NK-92 (cell line): ENCODE measurements around the gene ZNF367.
"Not testable (repeated sequence)": the region's sequence is repeated elsewhere in the genome, so short reads cannot be mapped to it uniquely, and the experiment has no call there.

Experiments
- DNase-seq: peaks from one replicate; lab custom pipeline; 2025; ENCODE audit not compliant: unreplicated experiment; lab: John Stamatoyannopoulos, UW

Gene ZNF367

GRCh38 chr9:96408409-96409280 lies 9.5 kb downstream of the ZNF367 start:
- no peak for DNase-seq

DNA sequence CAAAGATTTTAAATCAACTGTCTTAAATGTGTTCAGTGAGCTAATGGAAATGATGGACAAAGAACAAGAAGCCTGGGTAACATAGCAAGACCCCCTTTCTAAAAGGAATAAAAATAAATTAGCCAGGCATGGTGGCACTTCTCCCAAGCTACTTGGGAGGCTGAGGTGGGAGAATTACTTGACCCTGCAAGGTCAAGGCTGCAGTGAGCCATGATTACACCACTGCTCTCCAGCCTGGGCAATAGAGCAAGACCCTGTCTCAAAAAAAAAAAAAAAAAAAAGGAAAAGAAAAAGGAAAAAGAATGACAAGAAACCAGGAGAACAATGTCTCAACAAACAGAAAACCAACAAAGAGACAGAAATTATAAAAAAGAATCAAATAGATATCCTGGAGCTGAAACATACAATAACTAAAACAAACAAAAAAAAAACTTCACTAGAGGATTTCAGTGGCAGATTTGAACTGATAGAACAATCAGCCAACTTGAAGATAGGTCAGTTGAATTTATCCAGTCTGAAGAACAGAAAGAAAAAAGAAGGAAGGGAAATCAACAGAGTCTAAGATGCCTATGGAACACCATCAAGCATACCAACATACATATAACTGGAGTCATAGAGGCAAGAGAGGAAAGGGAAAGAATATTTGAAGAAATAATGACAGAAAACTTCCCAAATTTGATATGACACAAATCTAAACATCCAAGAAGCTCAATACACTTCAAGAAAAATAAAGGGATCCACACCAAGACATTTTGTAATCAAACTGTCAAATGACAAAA lies 17.8 kb downstream of the ZNF367 start:
- no peak for DNase-seq

DNA sequence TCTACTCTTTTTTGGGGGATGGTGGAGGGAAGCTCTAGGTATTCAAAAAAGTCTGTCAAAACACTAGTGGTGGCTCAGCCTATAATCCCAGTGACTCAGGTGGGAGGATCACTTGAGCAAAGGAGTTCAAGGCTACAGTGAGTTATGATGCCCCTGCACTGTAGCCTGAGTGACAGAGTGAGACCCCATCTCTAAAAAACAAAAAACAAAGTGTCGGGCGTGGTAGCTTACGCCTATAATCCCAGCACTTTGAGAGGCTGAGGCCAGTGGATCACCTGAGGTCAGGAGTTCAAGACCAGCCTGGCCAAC lies 18.9 kb downstream of the ZNF367 start:
- no peak for DNase-seq

GRCh38 chr9:96398582-96399324 lies 19.4 kb downstream of the ZNF367 start:
- no peak for DNase-seq

DNA sequence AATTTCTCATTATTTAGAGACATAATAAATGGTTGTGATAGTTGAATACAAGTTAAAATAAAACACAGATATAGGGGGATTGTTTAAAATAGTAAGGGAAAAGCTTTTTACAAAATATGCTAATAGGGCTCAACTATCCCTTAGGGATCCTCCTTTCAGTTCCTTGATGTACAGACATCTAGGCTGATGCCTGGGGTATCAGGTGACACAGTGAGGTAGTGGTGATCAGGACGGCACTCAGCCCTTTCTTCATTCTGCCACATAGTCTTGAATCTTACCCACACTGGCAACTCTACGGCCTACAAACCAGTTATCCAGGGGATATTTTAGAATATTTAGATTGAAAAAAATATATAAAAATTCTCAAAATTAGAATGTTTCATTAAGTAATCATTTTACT lies 22.2 kb downstream of the ZNF367 start:
- no peak for DNase-seq

- no peak for DNase-seq
Observed at GRCh38 chr9:96394832-96395496, 23.2 kb downstream of the ZNF367 start.

GRCh38 chr9:96392263-96392662 lies 25.9 kb downstream of the ZNF367 start:
- no peak for DNase-seq

- no peak for DNase-seq
Observed at GRCh38 chr9:96391021-96391765, 27.0 kb downstream of the ZNF367 start.

- no peak for DNase-seq
Observed at GRCh38 chr9:96388144-96388543, 30.0 kb downstream of the ZNF367 start.

DNA sequence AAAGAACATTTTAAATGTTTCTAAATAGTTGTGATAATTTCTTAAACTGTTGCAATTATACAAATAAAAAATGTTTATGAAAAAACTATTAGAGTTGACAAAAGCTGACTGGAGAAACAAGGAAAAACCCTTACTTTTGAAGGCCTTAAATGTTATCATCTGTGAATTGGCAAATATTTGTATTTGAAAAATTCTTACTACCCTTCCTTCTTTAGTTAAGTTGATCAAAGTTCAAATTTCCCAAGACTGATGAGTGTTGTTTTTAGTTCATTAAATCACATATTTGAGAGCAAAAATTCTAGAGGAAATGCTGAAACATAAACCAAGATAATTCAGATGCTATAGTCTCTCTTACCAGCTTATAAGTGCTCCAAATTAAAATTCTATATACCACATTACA lies 32.0 kb downstream of the ZNF367 start:
- no peak for DNase-seq

DNA sequence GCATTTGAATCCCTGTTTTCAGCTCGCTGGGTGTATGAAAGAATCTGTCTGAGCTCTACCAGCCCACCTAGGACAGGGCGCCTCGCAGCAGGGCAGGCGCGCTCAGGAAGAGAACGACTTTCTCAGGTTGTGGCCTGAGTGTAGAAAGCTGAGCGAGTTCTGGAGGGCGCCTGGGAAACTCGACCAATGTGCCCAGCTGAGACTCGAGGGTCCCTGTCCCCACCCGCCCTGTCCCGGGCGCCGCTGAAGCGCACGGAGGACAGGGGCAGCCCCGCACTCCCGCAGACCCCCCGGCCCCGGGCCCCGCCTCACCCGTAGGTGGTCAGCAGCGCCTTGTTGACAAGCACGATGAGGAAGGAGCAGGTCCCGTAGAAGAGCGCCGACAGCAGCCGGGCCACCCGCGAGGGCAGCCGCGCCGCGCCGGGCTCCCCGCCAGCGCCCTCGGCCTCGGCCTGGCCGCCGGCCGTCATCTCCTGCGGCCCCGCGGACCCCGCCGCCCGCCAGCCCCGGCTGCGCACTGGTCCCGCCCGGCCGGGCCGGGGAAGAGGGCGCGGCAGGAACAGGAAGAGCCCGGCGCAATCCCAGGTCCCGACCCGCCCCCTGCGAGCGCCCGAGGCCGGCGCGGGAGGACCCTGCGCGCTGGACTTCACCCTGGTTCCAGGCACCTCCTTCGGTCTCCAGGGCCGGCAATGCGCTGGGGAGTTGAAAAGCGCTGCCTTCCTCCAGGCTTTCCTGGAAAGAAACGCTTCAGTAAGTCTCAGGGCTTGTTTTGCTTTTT lies 34.8 kb downstream of the ZNF367 start, which contains the start of gene SLC35D2:
SLC35D2 (minus strand) TSS at position 547 of the 778 bp plus-strand sequence; CDS start at position 470, 77 bp downstream.
- no peak for DNase-seq

DNA sequence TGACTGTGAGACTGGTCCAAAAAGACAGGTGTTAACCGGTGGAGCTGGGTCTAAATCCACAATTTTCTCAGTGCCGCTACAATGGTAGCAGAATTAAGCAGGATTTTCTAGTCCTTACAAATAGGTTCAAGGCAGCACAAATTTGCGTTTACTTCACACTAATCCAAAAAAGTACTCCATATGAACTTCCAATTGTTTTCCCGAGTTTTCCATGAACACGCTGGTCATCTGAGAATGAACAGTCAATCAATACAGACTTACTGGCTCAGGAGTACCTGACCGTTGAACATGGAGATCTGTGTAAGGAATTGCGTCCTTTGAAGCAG lies 35.4 kb downstream of the ZNF367 start:
- no peak for DNase-seq

DNA sequence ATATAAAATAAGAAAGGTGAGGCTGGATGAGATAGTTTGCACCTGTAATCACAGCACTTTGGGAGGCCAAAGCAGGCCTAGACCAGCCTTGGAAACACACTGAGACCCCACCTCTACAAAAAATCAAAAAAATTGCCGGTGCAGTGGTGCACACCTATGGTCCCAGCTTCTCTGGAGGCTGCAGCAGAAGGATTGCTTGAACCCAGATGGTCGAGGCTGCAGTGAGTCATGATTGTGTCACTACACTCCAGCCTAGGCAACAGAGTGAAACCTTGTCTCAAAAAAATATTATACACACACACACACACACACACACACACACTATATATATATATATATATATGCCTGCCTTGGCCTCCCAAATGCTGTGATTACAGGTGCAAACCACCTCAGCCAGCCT lies 36.0 kb downstream of the ZNF367 start:
- DNase-seq: no peak

DNA sequence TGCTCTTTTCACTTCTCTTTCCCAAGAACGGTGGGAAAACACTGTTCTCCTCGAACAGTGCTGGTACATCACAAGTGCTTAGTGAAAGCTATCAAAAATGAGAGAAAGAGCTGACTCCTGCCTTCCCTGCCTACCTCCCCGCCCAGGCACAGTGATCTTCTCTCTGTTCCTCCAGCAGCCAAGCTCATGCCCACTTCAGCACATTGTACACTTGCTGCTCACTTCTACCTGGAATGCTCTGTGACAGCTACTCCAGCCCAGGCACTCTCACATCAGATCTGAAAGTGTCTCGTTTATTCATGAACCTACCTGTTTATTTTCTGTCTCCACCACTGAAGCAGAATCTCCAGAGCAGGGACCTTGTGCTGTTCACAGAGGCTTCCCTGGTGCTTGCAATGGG lies 36.5 kb downstream of the ZNF367 start:
- DNase-seq: no peak

GRCh38 chr9:96381125-96381524 lies 37.0 kb downstream of the ZNF367 start:
- no peak for DNase-seq

DNA sequence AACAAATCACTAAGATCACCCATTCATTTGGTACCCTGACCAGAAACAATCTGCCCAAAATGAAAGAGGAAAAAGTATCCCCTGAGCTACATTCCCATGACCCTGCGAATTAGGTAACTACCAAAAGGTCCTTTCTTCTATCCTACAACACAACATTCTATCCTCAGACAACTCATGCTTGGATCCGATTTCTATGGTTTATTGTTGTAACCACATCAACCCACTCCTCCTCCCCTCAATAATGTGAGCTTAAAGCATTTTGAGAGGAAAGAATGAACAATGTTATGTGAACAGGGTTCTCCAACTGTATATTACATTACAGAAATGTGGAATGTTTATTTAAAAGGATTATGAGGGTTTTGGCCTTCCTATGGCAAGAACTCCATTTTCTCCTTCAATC lies 38.7 kb downstream of the ZNF367 start:
- no peak for DNase-seq

GRCh38 chr9:96378187-96378586 lies 40.0 kb downstream of the ZNF367 start:
- no peak for DNase-seq

GRCh38 chr9:96376891-96377874 lies 41.0 kb downstream of the ZNF367 start:
- no peak for DNase-seq

DNA sequence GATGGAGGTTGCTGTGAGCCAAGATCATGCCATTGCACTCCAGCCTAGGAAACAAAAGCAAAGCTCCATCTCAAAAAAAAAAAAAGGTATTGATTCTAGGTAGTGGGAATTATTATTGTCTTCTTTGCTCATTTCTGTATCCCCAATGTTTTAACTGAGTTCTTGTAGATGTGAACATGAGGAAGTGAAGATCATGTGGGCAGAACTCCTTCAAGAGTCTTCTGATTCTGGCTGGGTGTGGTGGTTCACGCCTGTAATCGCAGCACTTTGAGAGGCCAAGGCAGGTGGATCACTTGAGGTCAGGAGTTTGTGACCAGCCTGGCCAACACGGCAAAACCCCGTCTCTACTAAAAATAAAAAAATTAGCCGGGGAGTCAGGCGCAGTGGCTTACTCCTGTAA lies 42.7 kb downstream of the ZNF367 start:
- not testable (repeated sequence) for DNase-seq
